Astrocyte of the cerebellum (primary cell): ENCODE results near the gene CABCOCO1.

Source experiments
- DNase-seq: peaks from one replicate; pipeline ENCODE4 v3.0.0-alpha.2; 2011; ENCODE audit warnings: low read depth
- H3K4me3 ChIP-seq: 2 replicates; pipeline ENCODE4 v1.5.1; 2011; ENCODE audit warnings: mild to moderate bottlenecking, low read depth, low read length, moderate library complexity
- in situ Hi-C: cut with HindIII; loops from 2 replicates; pipeline ENCODE4 v1.10.0; 2017; ENCODE audit warnings: low sequenced_read_pairs
- TF ChIP-seq, protein P1 (sequence below): IDR thresholded peaks from 2 replicates; pipeline ENCODE4 v1.5.1; 2012; ENCODE audit warnings: low read length, low read depth, moderate library complexity, mild to moderate bottlenecking; ENCODE audit errors: missing control alignments

CABCOCO1 gene

GRCh38 chr10:61778137-61778536, 115.4 kb downstream of the CABCOCO1 start:
- DNase-seq = no peak
- H3K4me3 ChIP-seq = no peak overlapping the region
- TF ChIP-seq, protein P1, sequence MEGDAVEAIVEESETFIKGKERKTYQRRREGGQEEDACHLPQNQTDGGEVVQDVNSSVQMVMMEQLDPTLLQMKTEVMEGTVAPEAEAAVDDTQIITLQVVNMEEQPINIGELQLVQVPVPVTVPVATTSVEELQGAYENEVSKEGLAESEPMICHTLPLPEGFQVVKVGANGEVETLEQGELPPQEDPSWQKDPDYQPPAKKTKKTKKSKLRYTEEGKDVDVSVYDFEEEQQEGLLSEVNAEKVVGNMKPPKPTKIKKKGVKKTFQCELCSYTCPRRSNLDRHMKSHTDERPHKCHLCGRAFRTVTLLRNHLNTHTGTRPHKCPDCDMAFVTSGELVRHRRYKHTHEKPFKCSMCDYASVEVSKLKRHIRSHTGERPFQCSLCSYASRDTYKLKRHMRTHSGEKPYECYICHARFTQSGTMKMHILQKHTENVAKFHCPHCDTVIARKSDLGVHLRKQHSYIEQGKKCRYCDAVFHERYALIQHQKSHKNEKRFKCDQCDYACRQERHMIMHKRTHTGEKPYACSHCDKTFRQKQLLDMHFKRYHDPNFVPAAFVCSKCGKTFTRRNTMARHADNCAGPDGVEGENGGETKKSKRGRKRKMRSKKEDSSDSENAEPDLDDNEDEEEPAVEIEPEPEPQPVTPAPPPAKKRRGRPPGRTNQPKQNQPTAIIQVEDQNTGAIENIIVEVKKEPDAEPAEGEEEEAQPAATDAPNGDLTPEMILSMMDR = no peak
- in situ Hi-C loops = no loop called here

DNA sequence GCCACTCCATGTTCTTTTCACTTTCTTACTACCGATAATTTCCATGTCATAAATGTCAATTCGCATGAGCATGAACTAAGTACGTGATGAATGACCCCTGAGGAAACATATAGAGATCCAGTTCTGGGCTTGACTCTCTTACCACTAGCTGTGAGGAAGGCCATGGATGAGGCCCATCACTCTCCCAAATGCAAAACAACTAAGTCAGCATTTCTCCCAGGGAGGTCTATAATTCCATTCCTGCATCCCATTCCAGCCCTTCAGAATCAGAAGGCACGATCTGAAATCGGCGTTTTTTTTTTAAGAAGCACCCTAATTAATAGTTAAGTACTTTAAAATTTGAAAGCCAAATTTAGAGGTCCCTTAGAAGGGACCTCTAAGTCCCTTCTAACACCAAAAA, 116.5 kb downstream of the CABCOCO1 start:
- no peak overlapping the region for H3K4me3 ChIP-seq
- in situ Hi-C loops = no loop called here
- no peak for DNase-seq
- TF ChIP-seq, protein P1 = no peak

- in situ Hi-C loops = no loop called here
- TF ChIP-seq, protein P1 = no peak
- DNase-seq = peak; percentile 62
- no peak overlapping the region for H3K4me3 ChIP-seq
Observed at GRCh38 chr10:61779950-61780659, 117.4 kb downstream of the CABCOCO1 start.

GRCh38 chr10:61780732-61781131, 118.0 kb downstream of the CABCOCO1 start:
- no peak for DNase-seq
- in situ Hi-C loops = no loop called here

GRCh38 chr10:61781969-61782403, 119.3 kb downstream of the CABCOCO1 start:
- in situ Hi-C loops = no loop called here
- TF ChIP-seq, protein P1 = no peak
- H3K4me3 ChIP-seq = no peak overlapping the region
- DNase-seq = no peak

More at GRCh38 chr10:61780732-61781131, 118.0 kb downstream of the CABCOCO1 start:
- no peak overlapping the region for H3K4me3 ChIP-seq
- TF ChIP-seq, protein P1 = no peak

DNA sequence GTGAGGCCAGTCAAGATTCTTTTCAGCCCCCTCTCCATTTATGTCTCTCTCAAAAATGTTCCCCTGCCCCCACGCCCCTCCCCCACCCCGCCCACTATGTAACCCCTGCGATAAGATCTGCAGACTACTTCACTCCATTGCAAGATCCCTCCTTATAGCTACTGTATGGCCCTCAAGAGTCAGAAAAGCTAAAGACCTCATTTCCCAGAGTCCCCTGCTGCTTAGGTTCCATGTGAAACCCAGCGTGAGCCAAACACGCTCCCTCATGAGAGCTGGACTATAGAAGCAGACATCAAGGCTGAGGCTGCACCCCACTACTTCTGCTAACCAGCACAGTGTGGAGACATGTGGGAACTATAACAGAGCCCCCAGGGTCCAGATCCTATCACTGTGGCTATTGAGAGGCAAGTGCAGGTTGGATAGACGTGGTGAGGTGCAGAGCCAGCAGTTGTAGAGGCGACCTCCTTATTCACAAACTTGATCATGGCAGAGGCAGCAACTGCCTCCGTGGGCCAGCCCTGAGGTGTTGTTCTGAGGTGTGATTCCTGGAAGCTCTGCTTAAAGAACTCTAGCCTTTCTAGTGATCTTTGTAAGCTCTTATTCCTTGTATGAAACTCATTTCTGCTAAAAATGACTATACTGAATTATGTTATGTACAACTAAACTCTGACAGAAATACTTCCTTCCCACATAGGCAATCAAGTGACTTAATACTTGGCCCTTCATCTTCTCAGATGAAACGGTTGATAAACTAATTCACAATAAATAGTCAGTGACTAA, 121.8 kb downstream of the CABCOCO1 start:
- no peak overlapping the region for H3K4me3 ChIP-seq
- in situ Hi-C loops = no loop called here
- no peak for DNase-seq
- TF ChIP-seq, protein P1 = no peak
